Measurements from ENCODE around the gene TMEM164.
A peak's percentile ranks its signal among the peaks of the same experiment; 100 is the strongest.

Gene TMEM164

DNA sequence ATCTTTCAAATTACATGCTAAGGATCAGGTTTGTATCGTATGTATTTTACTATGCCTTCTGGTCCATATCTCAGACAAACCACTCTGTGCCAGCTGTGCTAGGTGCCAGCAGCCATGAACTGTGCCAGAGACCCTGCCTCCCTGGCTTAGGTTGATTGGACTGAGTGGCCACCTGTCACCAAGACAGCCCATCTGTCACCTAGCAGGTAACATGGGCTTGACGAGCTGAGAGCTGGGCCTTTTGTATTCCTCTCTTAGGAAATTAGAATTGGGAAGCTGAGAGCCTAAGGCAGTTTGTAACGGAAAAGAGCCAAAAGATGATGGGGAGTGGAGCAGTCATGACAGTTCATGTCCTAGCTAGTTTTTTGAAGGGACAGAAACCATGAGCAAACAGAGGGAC, 42.5 kb downstream of the TMEM164 start:
- Histone ChIP-seq H3K36me3 (ENCODE audit: control insufficient read depth, insufficient read depth, low read length) (no peaks in the 10 kb centered on the region), H3K18ac (ENCODE audit: low read length) (no peak overlapping the region), H3K4me1 (ENCODE audit: control insufficient read depth, low read depth, low read length) (no peaks in the 10 kb centered on the region), H3K9ac (ENCODE audit: low read length) (no peak overlapping the region), H3K56ac (ENCODE audit: low read length) (no peak overlapping the region), H3K4me3 (ENCODE audit: low read length) (no peak overlapping the region), H2AK5ac (ENCODE audit: low read length) (no peak overlapping the region), H2BK120ac (ENCODE audit: low read depth, low read length) (no peak overlapping the region), H2BK5ac (ENCODE audit: low read length) (no peak overlapping the region), H2BK15ac (replicated peaks; ENCODE audit: low read depth) (no peak overlapping the region), H3K23ac (ENCODE audit: low read length) (no peak overlapping the region), H4K5ac (ENCODE audit: low read length) (no peak overlapping the region), H3K27me3 (ENCODE audit: insufficient read depth, low read length, poor library complexity) (no peaks in the 10 kb centered on the region), H3K4me2 (ENCODE audit: low read length) (no peak overlapping the region), H3K4ac (ENCODE audit: low read depth, low read length) (no peak overlapping the region), H3K79me1 (ENCODE audit: low read length) (no peaks in the 10 kb centered on the region), H3K79me2 (ENCODE audit: control insufficient read depth, insufficient read depth, low read length) (no peaks in the 10 kb centered on the region), H4K8ac (ENCODE audit: low read depth, low read length) (no peak overlapping the region), H3K27ac (ENCODE audit: low read depth, low read length) (no peak overlapping the region)
- DNase-seq = no peak
- no CpG with 5 or more reads among the region's 3 CpGs for WGBS (ENCODE audit: extremely low coverage, insufficient coverage, low lambda C conversion rate)

DNA sequence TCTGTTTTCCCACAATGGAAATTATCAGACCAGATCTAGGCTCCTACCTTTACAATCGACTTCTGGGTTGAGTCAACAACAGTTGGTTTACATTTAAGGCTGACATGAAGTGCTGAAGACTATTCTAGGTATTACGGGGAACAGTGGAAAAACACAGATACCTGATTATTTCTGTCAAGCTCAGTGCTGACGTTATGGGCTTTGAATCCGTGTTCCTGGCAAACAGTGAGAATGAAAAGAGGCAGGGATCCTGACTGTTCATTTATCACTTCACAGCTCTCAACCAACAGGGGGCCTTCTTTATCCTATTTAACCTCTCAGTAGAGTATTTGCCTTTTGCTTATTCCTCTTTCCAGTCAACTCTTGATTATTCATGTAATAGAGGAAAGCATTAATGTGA, 43.1 kb downstream of the TMEM164 start:
- Histone ChIP-seq H2BK120ac (ENCODE audit: low read depth, low read length) (no peak overlapping the region), H3K27me3 (ENCODE audit: insufficient read depth, low read length, poor library complexity) (no peaks in the 10 kb centered on the region), H3K27ac (ENCODE audit: low read depth, low read length) (no peak overlapping the region), H3K4me2 (ENCODE audit: low read length) (no peak overlapping the region), H2AK5ac (ENCODE audit: low read length) (no peak overlapping the region), H3K4me1 (ENCODE audit: control insufficient read depth, low read depth, low read length) (no peaks in the 10 kb centered on the region), H4K5ac (ENCODE audit: low read length) (no peak overlapping the region), H3K56ac (ENCODE audit: low read length) (no peak overlapping the region), H3K9ac (ENCODE audit: low read length) (no peak overlapping the region), H3K18ac (ENCODE audit: low read length) (no peak overlapping the region), H3K4me3 (ENCODE audit: low read length) (no peak overlapping the region), H4K8ac (ENCODE audit: low read depth, low read length) (no peak overlapping the region), H2BK15ac (replicated peaks; ENCODE audit: low read depth) (no peak overlapping the region), H3K79me2 (ENCODE audit: control insufficient read depth, insufficient read depth, low read length) (no peaks in the 10 kb centered on the region), H3K79me1 (ENCODE audit: low read length) (no peaks in the 10 kb centered on the region), H3K36me3 (ENCODE audit: control insufficient read depth, insufficient read depth, low read length) (no peaks in the 10 kb centered on the region), H3K4ac (ENCODE audit: low read depth, low read length) (no peak overlapping the region), H2BK5ac (ENCODE audit: low read length) (no peak overlapping the region), H3K23ac (ENCODE audit: low read length) (no peak overlapping the region)
- peak; percentile 60 for DNase-seq
- WGBS (ENCODE audit: extremely low coverage, insufficient coverage, low lambda C conversion rate) = no CpG with 5 or more reads among the region's 4 CpGs

DNA sequence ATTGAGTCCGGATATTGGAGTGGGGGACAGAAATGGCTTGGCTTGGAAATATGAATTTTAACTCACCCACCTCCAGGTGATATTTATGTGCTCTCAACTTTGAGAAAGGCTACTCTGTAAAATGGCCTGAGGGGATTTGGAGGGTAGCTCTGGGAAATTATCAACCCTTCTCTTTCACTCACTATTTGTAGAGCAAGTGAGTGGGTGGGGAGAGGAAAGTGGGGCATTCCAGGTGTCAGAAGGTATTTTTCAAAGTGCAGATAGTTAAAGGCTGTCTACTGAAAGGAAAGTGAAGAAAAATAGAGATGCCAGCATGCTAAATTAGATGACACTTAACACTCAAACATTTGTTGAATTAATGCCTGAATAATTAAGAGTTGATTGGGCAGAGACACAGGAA, 44.1 kb downstream of the TMEM164 start:
- no peaks in the 10 kb centered on the region for H3K36me3 ChIP-seq (ENCODE audit: control insufficient read depth, insufficient read depth, low read length)
- H3K4me3 ChIP-seq (ENCODE audit: low read length) = no peak overlapping the region
- no peaks in the 10 kb centered on the region for H3K79me1 ChIP-seq (ENCODE audit: low read length)
- no CpG with 5 or more reads among the region's 1 CpG for WGBS (ENCODE audit: extremely low coverage, insufficient coverage, low lambda C conversion rate)
- no peak overlapping the region for H2BK120ac ChIP-seq (ENCODE audit: low read depth, low read length)
- H3K56ac ChIP-seq (ENCODE audit: low read length) = no peak overlapping the region
- no peak overlapping the region for H2BK15ac ChIP-seq (replicated peaks; ENCODE audit: low read depth)
- H2AK5ac ChIP-seq (ENCODE audit: low read length) = no peak overlapping the region
- no peak overlapping the region for H3K23ac ChIP-seq (ENCODE audit: low read length)
- no peaks in the 10 kb centered on the region for H3K79me2 ChIP-seq (ENCODE audit: control insufficient read depth, insufficient read depth, low read length)
- H4K8ac ChIP-seq (ENCODE audit: low read depth, low read length) = no peak overlapping the region
- no peaks in the 10 kb centered on the region for H3K27me3 ChIP-seq (ENCODE audit: insufficient read depth, low read length, poor library complexity)
- no peak overlapping the region for H3K4me2 ChIP-seq (ENCODE audit: low read length)
- no peak overlapping the region for H4K5ac ChIP-seq (ENCODE audit: low read length)
- H3K4ac ChIP-seq (ENCODE audit: low read depth, low read length) = no peak overlapping the region
- no peaks in the 10 kb centered on the region for H3K4me1 ChIP-seq (ENCODE audit: control insufficient read depth, low read depth, low read length)
- H3K18ac ChIP-seq (ENCODE audit: low read length) = no peak overlapping the region
- DNase-seq = no peak
- H2BK5ac ChIP-seq (ENCODE audit: low read length) = no peak overlapping the region
- no peak overlapping the region for H3K9ac ChIP-seq (ENCODE audit: low read length)
- H3K27ac ChIP-seq (ENCODE audit: low read depth, low read length) = no peak overlapping the region

GRCh38 chrX:110049096-110049495, 46.2 kb downstream of the TMEM164 start:
- no peaks in the 10 kb centered on the region for H3K4me1 ChIP-seq (ENCODE audit: control insufficient read depth, low read depth, low read length)
- no peaks in the 10 kb centered on the region for H3K36me3 ChIP-seq (ENCODE audit: control insufficient read depth, insufficient read depth, low read length)

DNA sequence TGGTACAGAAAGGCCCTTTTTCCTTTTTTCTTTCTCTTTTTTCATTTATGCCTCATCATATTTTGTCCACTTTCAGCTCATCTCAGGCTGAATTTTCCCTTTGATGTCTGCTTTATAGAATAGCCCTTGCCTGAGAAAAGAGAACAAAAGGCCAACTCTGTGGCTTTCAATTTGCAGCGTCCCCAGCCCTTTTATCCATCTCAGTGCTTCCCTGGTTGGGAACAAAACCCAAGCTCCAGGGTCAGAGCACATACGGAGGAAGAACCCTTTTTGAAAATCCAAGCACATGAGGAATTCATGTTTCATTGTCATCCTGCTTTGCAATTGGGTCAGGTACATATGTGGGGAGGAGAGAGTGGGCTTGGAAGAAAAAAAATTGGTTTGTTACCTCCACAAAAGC, 47.5 kb downstream of the TMEM164 start:
- H3K79me2 ChIP-seq (ENCODE audit: control insufficient read depth, insufficient read depth, low read length) = no peaks in the 10 kb centered on the region
- H3K27ac ChIP-seq (ENCODE audit: low read depth, low read length) = no peak overlapping the region
- no peak overlapping the region for H3K9ac ChIP-seq (ENCODE audit: low read length)
- H2BK15ac ChIP-seq (replicated peaks; ENCODE audit: low read depth) = no peak overlapping the region
- H3K4me1 ChIP-seq (ENCODE audit: control insufficient read depth, low read depth, low read length) = no peaks in the 10 kb centered on the region
- no peak overlapping the region for H3K18ac ChIP-seq (ENCODE audit: low read length)
- no peak overlapping the region for H3K4me3 ChIP-seq (ENCODE audit: low read length)
- no peak overlapping the region for H3K56ac ChIP-seq (ENCODE audit: low read length)
- no peak overlapping the region for H3K23ac ChIP-seq (ENCODE audit: low read length)
- no CpG with 5 or more reads among the region's 2 CpGs for WGBS (ENCODE audit: extremely low coverage, insufficient coverage, low lambda C conversion rate)
- no peak overlapping the region for H2BK120ac ChIP-seq (ENCODE audit: low read depth, low read length)
- H3K4ac ChIP-seq (ENCODE audit: low read depth, low read length) = no peak overlapping the region
- no peak overlapping the region for H3K4me2 ChIP-seq (ENCODE audit: low read length)
- no peaks in the 10 kb centered on the region for H3K36me3 ChIP-seq (ENCODE audit: control insufficient read depth, insufficient read depth, low read length)
- no peak overlapping the region for H2BK5ac ChIP-seq (ENCODE audit: low read length)
- no peaks in the 10 kb centered on the region for H3K27me3 ChIP-seq (ENCODE audit: insufficient read depth, low read length, poor library complexity)
- H2AK5ac ChIP-seq (ENCODE audit: low read length) = no peak overlapping the region
- H4K5ac ChIP-seq (ENCODE audit: low read length) = no peak overlapping the region
- DNase-seq = no peak
- no peak overlapping the region for H4K8ac ChIP-seq (ENCODE audit: low read depth, low read length)
- H3K79me1 ChIP-seq (ENCODE audit: low read length) = no peaks in the 10 kb centered on the region

More at GRCh38 chrX:110049096-110049495, 46.2 kb downstream of the TMEM164 start:
- no peak overlapping the region for H3K23ac ChIP-seq (ENCODE audit: low read length)
- no peak overlapping the region for H2BK5ac ChIP-seq (ENCODE audit: low read length)
- DNase-seq = no peak
- H3K56ac ChIP-seq (ENCODE audit: low read length) = no peak overlapping the region
- no peak overlapping the region for H4K5ac ChIP-seq (ENCODE audit: low read length)
- no peak overlapping the region for H3K4me3 ChIP-seq (ENCODE audit: low read length)
- no peak overlapping the region for H3K18ac ChIP-seq (ENCODE audit: low read length)
- no peak overlapping the region for H3K27ac ChIP-seq (ENCODE audit: low read depth, low read length)
- H3K9ac ChIP-seq (ENCODE audit: low read length) = no peak overlapping the region
- H3K79me2 ChIP-seq (ENCODE audit: control insufficient read depth, insufficient read depth, low read length) = no peaks in the 10 kb centered on the region
- no CpG with 5 or more reads among the region's 1 CpG for WGBS (ENCODE audit: extremely low coverage, insufficient coverage, low lambda C conversion rate)
- H3K4me2 ChIP-seq (ENCODE audit: low read length) = no peak overlapping the region
- H3K27me3 ChIP-seq (ENCODE audit: insufficient read depth, low read length, poor library complexity) = no peaks in the 10 kb centered on the region
- no peak overlapping the region for H4K8ac ChIP-seq (ENCODE audit: low read depth, low read length)
- no peak overlapping the region for H3K4ac ChIP-seq (ENCODE audit: low read depth, low read length)
- no peaks in the 10 kb centered on the region for H3K79me1 ChIP-seq (ENCODE audit: low read length)
- no peak overlapping the region for H2AK5ac ChIP-seq (ENCODE audit: low read length)
- H2BK120ac ChIP-seq (ENCODE audit: low read depth, low read length) = no peak overlapping the region
- H2BK15ac ChIP-seq (replicated peaks; ENCODE audit: low read depth) = no peak overlapping the region

GRCh38 chrX:110050901-110051300, 48.0 kb downstream of the TMEM164 start:
- no CpG with 5 or more reads among the region's 2 CpGs for WGBS (ENCODE audit: extremely low coverage, insufficient coverage, low lambda C conversion rate)
- H3K9ac ChIP-seq (ENCODE audit: low read length) = no peak overlapping the region

More at GRCh38 chrX:110050901-110051300, 48.0 kb downstream of the TMEM164 start:
- Histone ChIP-seq H4K8ac (ENCODE audit: low read depth, low read length) (no peak overlapping the region), H3K27me3 (ENCODE audit: insufficient read depth, low read length, poor library complexity) (no peaks in the 10 kb centered on the region), H3K4me1 (ENCODE audit: control insufficient read depth, low read depth, low read length) (no peaks in the 10 kb centered on the region), H2BK15ac (replicated peaks; ENCODE audit: low read depth) (no peak overlapping the region), H3K4ac (ENCODE audit: low read depth, low read length) (no peak overlapping the region), H3K79me1 (ENCODE audit: low read length) (no peaks in the 10 kb centered on the region), H3K79me2 (ENCODE audit: control insufficient read depth, insufficient read depth, low read length) (no peaks in the 10 kb centered on the region), H2BK5ac (ENCODE audit: low read length) (no peak overlapping the region), H3K23ac (ENCODE audit: low read length) (no peak overlapping the region), H3K56ac (ENCODE audit: low read length) (no peak overlapping the region), H2BK120ac (ENCODE audit: low read depth, low read length) (no peak overlapping the region), H3K27ac (ENCODE audit: low read depth, low read length) (no peak overlapping the region), H2AK5ac (ENCODE audit: low read length) (no peak overlapping the region), H3K4me3 (ENCODE audit: low read length) (no peak overlapping the region), H3K36me3 (ENCODE audit: control insufficient read depth, insufficient read depth, low read length) (no peaks in the 10 kb centered on the region), H4K5ac (ENCODE audit: low read length) (no peak overlapping the region), H3K4me2 (ENCODE audit: low read length) (no peak overlapping the region), H3K18ac (ENCODE audit: low read length) (no peak overlapping the region)
- no peak for DNase-seq
